Gastrocnemius medialis (tissue), 4 donors: Measurements from ENCODE around the gene ZNF324. TPM values are rescaled to one million over a fixed set of nuclear protein-coding genes. Genes with fewer than 3 reads are reported as not detected.
"Not testable (repeated sequence)": the region's sequence is repeated elsewhere in the genome, so short reads cannot be mapped to it uniquely, and the experiment has no call there.

ENCODE experiments used
- ATAC-seq, 2 donors: fragments of 150-250 bp; one replicate each; pipeline ENCODE4 v1.9.1; 2016
- DNase-seq, 2 donors: peaks; one replicate each; pipeline ENCODE4 v3.0.0-alpha.2; 2019
- H3K27ac ChIP-seq, 4 donors: fragments of 200-600 bp; sonication (generic); 1 replicate in 1 of 4; 2 replicates in 3 of 4; pipeline ENCODE4 v1.5.1; 2016 to 2018; ENCODE audit warnings: mild to moderate bottlenecking in 2 of 4, moderate library complexity in 1 of 4
- H3K27me3 ChIP-seq, 3 donors: fragments of 200-600 bp; sonication (generic) in 2 of 3; 1 replicate in 1 of 3; 2 replicates in 2 of 3; pipeline versions ENCODE4 v1.5.1 to v1.6.0; 2016 to 2019; ENCODE audit warnings: mild to moderate bottlenecking in 1 of 3, moderate library complexity in 1 of 3
- H3K36me3 ChIP-seq, 2 donors: fragments of 200-600 bp; sonication (generic) in 1 of 2; one replicate each; pipeline ENCODE4 v1.5.1; 2017 to 2018
- H3K4me1 ChIP-seq, 2 donors: fragments of 200-600 bp; sonication (generic) in 1 of 2; one replicate each; pipeline ENCODE4 v1.5.1; 2016 to 2017; ENCODE audit warnings: mild to moderate bottlenecking in 2 of 2
- H3K4me3 ChIP-seq, 4 donors: fragments of 200-600 bp; sonication (generic) in 3 of 4; 1 replicate in 1 of 4; 2 replicates in 3 of 4; pipeline ENCODE4 v1.5.1; 2016 to 2019; ENCODE audit warnings: mild to moderate bottlenecking in 2 of 4
- H3K9me3 ChIP-seq, 3 donors: fragments of 200-600 bp; sonication (generic) in 2 of 3; 1 replicate in 1 of 3; 2 replicates in 2 of 3; pipeline ENCODE4 v1.5.1; 2016 to 2019
- CTCF ChIP-seq, 5 experiments: fragments of 450-650 bp in 3 of 5; fragments of 200-600 bp in 2 of 5; sonication (generic) in 2 of 5; IDR thresholded peaks in 4 of 5; conservative IDR thresholded peaks in 1 of 5; 1 replicate in 4 of 5; 2 replicates in 1 of 5; pipeline ENCODE4 v1.5.1; 2016 to 2019; ENCODE audit warnings: antibody characterized with exemption in 5 of 5, mild to moderate bottlenecking in 3 of 5, moderate library complexity in 3 of 5
- POLR2A ChIP-seq, 2 donors: fragments of 450-650 bp; IDR thresholded peaks; one replicate each; pipeline ENCODE4 v1.6.1; 2017; ENCODE audit warnings: antibody characterized with exemption in 2 of 2, mild to moderate bottlenecking in 2 of 2, moderate library complexity in 2 of 2
- in situ Hi-C, 4 donors: fragments of 200-750 bp; cut with MboI; loops; one replicate each; pipeline versions ENCODE4 v1.15.0 to v1.8.0; 2017; ENCODE audit warnings: low sequenced_read_pairs in 4 of 4
- intact Hi-C: fragments of 100-400 bp; cut with DNase I; formaldehyde crosslinking; loops from one replicate; pipeline ENCODE4 v1.15.1; 2023; ENCODE audit warnings: low total_unique reads
- total RNA-seq, 4 donors: library from RNA; depleted of rRNA; stranded (reverse); fragments of >200 nt; gene quantifications; one replicate each; pipeline versions ENCODE4 v1.1.0 to v1.2.3, GENCODE V29; 2016

Gene ZNF324
- total RNA-seq, 4 donors from 2014 or later = 8.1 to 11.4 (median 11.3) TPM

DNA sequence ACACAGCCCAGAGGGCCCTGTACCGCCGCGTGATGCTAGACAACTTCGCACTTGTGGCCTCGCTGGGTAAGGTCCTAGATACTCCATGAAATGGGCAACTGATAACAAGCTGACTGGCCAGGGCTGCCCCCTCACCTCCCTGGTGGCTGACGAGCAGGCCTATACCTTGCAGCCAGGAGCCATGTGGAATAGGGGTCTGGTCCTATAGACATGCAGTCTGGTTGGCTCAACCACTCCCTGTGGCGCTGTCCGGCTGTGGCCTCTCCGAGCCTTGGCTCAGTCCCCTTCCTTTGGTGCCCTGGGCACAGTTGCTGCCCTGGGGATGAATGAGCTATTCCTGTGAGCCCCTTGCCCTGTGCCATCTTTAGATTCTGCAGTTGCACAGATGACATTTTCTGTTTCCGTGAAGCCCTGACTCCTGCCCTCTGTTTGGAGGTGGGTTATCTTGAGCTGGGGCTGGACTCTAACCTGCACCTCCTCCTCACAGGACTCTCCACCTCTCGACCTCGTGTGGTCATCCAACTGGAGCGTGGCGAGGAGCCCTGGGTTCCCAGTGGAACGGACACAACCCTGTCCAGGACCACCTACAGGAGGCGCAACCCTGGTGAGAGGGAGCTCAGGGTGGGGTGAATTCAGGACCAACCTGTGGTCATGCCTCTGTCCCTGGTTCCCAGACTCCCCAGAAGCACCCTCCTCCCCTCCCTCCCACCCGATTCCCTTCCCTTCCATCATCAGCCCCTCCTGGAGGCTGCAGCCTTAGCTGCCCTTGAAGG, 2.5 kb downstream of the ZNF324 start:
- TF ChIP-seq POLR2A (IDR thresholded peaks at IDR 0.05) (no peak), CTCF (IDR thresholded peaks at IDR 0.05 in 4 of 5, conservative IDR thresholded peaks at IDR 0.05 in 1 of 5) (no peak)
- intact Hi-C loops = loop anchor here (5.0 kb wide), 1 partner anchor 82 kb away; the partner anchor contains the start of gene RPS5
- H3K9me3 ChIP-seq = no peaks in the 10 kb centered on the region
- peaks cover 10 to 13% of the 10 kb centered on the region in 2 donors for H3K4me1 ChIP-seq
- peaks cover 0 to 30% of the 10 kb centered on the region in 2 donors for H3K36me3 ChIP-seq
- ATAC-seq (no peak), DNase-seq (no peak)
- in situ Hi-C loops = no loop called here
- no peak overlapping the region for H3K27ac ChIP-seq
- no peak overlapping the region for H3K4me3 ChIP-seq
- no peaks in the 10 kb centered on the region for H3K27me3 ChIP-seq

- peaks cover 0 to 30% of the 10 kb centered on the region in 2 donors for H3K36me3 ChIP-seq
- H3K9me3 ChIP-seq, H3K27me3 ChIP-seq, ATAC-seq, H3K4me3 ChIP-seq, H3K27ac ChIP-seq, DNase-seq, intact Hi-C loops, in situ Hi-C loops: not testable (repeated sequence)
- peaks cover 19 to 24% of the 10 kb centered on the region in 2 donors for H3K4me1 ChIP-seq
Measured at GRCh38 chr19:58470837-58471543, 4.1 kb downstream of the ZNF324 start.

- TF ChIP-seq POLR2A (IDR thresholded peaks at IDR 0.05) (no peak), CTCF (IDR thresholded peaks at IDR 0.05 in 4 of 5, conservative IDR thresholded peaks at IDR 0.05 in 1 of 5) (no peak)
- intact Hi-C loops (no loop called here), in situ Hi-C loops (no loop called here)
- Histone ChIP-seq H3K36me3 (peaks cover 0 to 30% of the 10 kb centered on the region in 2 donors), H3K4me1 (peaks cover 16 to 23% of the 10 kb centered on the region in 2 donors), H3K27ac (no peak overlapping the region), H3K27me3 (no peaks in the 10 kb centered on the region), H3K9me3 (no peaks in the 10 kb centered on the region), H3K4me3 (no peak overlapping the region)
- ATAC-seq (no peak), DNase-seq (no peak)
Measured at GRCh38 chr19:58471736-58472135, 4.9 kb downstream of the ZNF324 start.

GRCh38 chr19:58473775-58474174, 6.9 kb downstream of the ZNF324 start:
- in situ Hi-C loops (no loop called here), intact Hi-C loops (no loop called here)
- DNase-seq (no peak), ATAC-seq (no peak)
- no peak overlapping the region for H3K4me3 ChIP-seq
- peaks cover 0 to 30% of the 10 kb centered on the region in 2 donors for H3K36me3 ChIP-seq
- H3K9me3 ChIP-seq = no peaks in the 10 kb centered on the region
- H3K27ac ChIP-seq = no peak overlapping the region
- no peaks in the 10 kb centered on the region for H3K27me3 ChIP-seq
- peaks cover 15 to 22% of the 10 kb centered on the region in 2 donors for H3K4me1 ChIP-seq
- TF ChIP-seq CTCF (IDR thresholded peaks at IDR 0.05 in 4 of 5, conservative IDR thresholded peaks at IDR 0.05 in 1 of 5) (no peak), POLR2A (IDR thresholded peaks at IDR 0.05) (no peak)

DNA sequence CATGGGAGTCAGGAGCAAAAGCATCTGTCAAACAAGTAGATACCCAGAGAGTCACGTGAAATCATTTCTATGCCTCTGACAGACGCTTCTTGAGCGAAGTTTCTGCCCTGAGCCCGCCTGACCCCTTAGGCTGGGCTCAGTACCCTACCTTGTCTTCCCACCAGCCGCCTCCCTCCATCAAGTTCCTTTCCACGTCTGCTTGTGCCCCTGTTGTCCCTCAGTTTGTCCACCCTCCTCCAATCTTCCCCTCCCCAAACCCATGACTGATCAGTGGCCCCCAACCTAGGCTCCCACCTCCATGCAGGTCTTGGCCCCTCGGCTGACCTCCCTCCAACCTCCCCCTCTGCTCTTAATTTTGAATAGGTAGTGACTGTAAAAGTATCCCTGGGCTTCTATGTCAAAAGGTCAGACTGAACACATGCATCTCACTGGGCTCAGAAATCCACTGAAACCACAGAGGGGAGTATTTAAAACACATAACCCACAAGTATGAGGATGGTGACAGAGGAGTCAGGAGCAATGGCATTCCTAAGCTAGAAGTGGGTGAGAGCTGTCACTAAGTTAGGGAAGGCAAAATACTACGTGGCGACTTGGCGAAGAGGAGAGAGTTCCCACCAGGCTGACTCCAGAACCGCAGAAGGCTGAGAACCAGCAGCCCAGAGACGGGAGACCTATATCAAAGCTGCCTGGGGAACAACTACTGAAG, 7.6 kb downstream of the ZNF324 start:
- Histone ChIP-seq H3K36me3 (peaks cover 0 to 29% of the 10 kb centered on the region in 2 donors), H3K4me3 (no peak overlapping the region), H3K27ac (peak overlapping the region in 1 of 4 donors; percentile 89), H3K9me3 (no peaks in the 10 kb centered on the region), H3K27me3 (no peaks in the 10 kb centered on the region), H3K4me1 (peaks cover 15 to 22% of the 10 kb centered on the region in 2 donors)
- no peak for TF ChIP-seq POLR2A (IDR thresholded peaks at IDR 0.05)
- TF ChIP-seq CTCF (IDR thresholded peaks at IDR 0.05 in 4 of 5, conservative IDR thresholded peaks at IDR 0.05 in 1 of 5) = no peak
- in situ Hi-C loops = no loop called here
- intact Hi-C loops = no loop called here
- DNase-seq (no peak), ATAC-seq (no peak)
